ENCODE measurements around the gene CYP1A2. TPM values are rescaled to one million over a fixed set of nuclear protein-coding genes. Genes with fewer than 3 reads are reported as not detected.

Gene CYP1A2
- total RNA-seq, 1 donor = not detected

- H4K20me1 ChIP-seq (ENCODE audit: insufficient read depth, low read length) = peaks cover 19% of the 10 kb centered on the region
- no peak for TF ChIP-seq CTCF (IDR thresholded peaks at IDR 0.05; ENCODE audit: extremely low read depth, low read depth, low read length)
- no peaks in the 10 kb centered on the region for H3K27me3 ChIP-seq (ENCODE audit: insufficient read depth, low read length)
- DNase-seq (ENCODE audit: insufficient read length, low spot score, missing footprints) = no peak
- no peak overlapping the region for H3K4me3 ChIP-seq (ENCODE audit: insufficient read depth, low read length)
- H3K36me3 ChIP-seq (ENCODE audit: insufficient read depth, low read length) = peaks cover 46% of the 10 kb centered on the region
- no peak overlapping the region for H2AFZ ChIP-seq (ENCODE audit: low read length)
- H3K79me2 ChIP-seq (ENCODE audit: insufficient read depth, low read length) = peaks cover 21% of the 10 kb centered on the region
- H3K4me1 ChIP-seq (ENCODE audit: insufficient read depth, low read length) = peaks cover 3% of the 10 kb centered on the region
- no peaks in the 10 kb centered on the region for H3K9me3 ChIP-seq (ENCODE audit: low read depth, low read length)
- no peak overlapping the region for H3K27ac ChIP-seq (ENCODE audit: low read depth, low read length)
- no peak overlapping the region for H3K4me2 ChIP-seq (ENCODE audit: insufficient read depth, low read length)
These were observed 54.3 kb downstream of the CYP1A2 start for GRCh38 chr15:74802862-74803447.

GRCh38 chr15:74804935-74805334, 56.3 kb downstream of the CYP1A2 start:
- DNase-seq (ENCODE audit: insufficient read length, low spot score, missing footprints) = no peak
- Histone ChIP-seq H3K4me3 (ENCODE audit: insufficient read depth, low read length) (no peak overlapping the region), H3K79me2 (ENCODE audit: insufficient read depth, low read length) (peaks cover 1% of the 10 kb centered on the region), H3K9me3 (ENCODE audit: low read depth, low read length) (no peaks in the 10 kb centered on the region), H3K27me3 (ENCODE audit: insufficient read depth, low read length) (no peaks in the 10 kb centered on the region), H3K27ac (ENCODE audit: low read depth, low read length) (no peak overlapping the region), H3K4me1 (ENCODE audit: insufficient read depth, low read length) (peaks cover 8% of the 10 kb centered on the region), H3K36me3 (ENCODE audit: insufficient read depth, low read length) (peaks cover 38% of the 10 kb centered on the region), H2AFZ (ENCODE audit: low read length) (no peak overlapping the region), H3K4me2 (ENCODE audit: insufficient read depth, low read length) (no peak overlapping the region), H4K20me1 (ENCODE audit: insufficient read depth, low read length) (peaks cover 11% of the 10 kb centered on the region)
- no peak for TF ChIP-seq CTCF (IDR thresholded peaks at IDR 0.05; ENCODE audit: extremely low read depth, low read depth, low read length)

Small RNA genes within 50 kb of the gene (small RNA-seq; reads per million reads assigned to genes)
- not detected for gene MIR4513

Other genes with a start within 250 kb of the CYP1A2 start
- 2.7 and 3.6 TPM in 2 replicates for gene ARID3B, start 207.6 kb upstream of the CYP1A2 start, total RNA-seq
- gene CLK3, start 133.0 kb upstream of the CYP1A2 start, total RNA-seq = 42.7 and 47.0 TPM in 2 replicates
- gene EDC3, start 52.8 kb upstream of the CYP1A2 start, total RNA-seq = 9.8 and 11.2 TPM in 2 replicates
- gene CYP1A1, start 23.3 kb upstream of the CYP1A2 start, total RNA-seq = 0.36 TPM in 1 of 2 replicates, not detected in the other
- gene CSK, start 33.2 kb downstream of the CYP1A2 start, total RNA-seq = 30.6 and 31.5 TPM in 2 replicates
- gene LMAN1L, start 64.0 kb downstream of the CYP1A2 start, total RNA-seq = under 0.01 TPM in 1 of 2 replicates, not detected in the other
- gene CPLX3, start 77.8 kb downstream of the CYP1A2 start, total RNA-seq = not detected in 2 replicates
- gene ULK3, start 94.3 kb downstream of the CYP1A2 start, total RNA-seq = 19.4 and 21.4 TPM in 2 replicates
- gene SCAMP2, start 124.5 kb downstream of the CYP1A2 start, total RNA-seq = 23.9 and 28.3 TPM in 2 replicates
- gene MPI, start 141.2 kb downstream of the CYP1A2 start, total RNA-seq = 33.9 and 54.3 TPM in 2 replicates
- gene FAM219B, start 158.0 kb downstream of the CYP1A2 start, total RNA-seq = 36.6 and 46.3 TPM in 2 replicates
- gene COX5A, start 189.2 kb downstream of the CYP1A2 start, total RNA-seq = 27.1 and 38.9 TPM in 2 replicates
- 6.2 and 6.9 TPM in 2 replicates for gene RPP25, start 207.9 kb downstream of the CYP1A2 start, total RNA-seq
- gene SCAMP5, start 246.7 kb downstream of the CYP1A2 start, total RNA-seq = 0.88 and 1.8 TPM in 2 replicates